Hepatocyte (in vitro differentiated cells): ENCODE results near the gene CELF5. TPM values are rescaled to one million over a fixed set of nuclear protein-coding genes. Genes with fewer than 3 reads are reported as not detected.

Experiments used
- DNase-seq: peaks from one replicate; pipeline ENCODE4 v3.0.0-alpha.2; 2016; ENCODE audit warnings: low spot score
- H2AFZ ChIP-seq: fragments of 200-600 bp; sonication (generic); 2 replicates; pipeline ENCODE4 v1.6.0; 2016; ENCODE audit warnings: antibody characterized with exemption, mild to moderate bottlenecking
- H3K27ac ChIP-seq: fragments of 200-600 bp; sonication (generic); 2 replicates; pipeline ENCODE4 v1.5.1; 2016; ENCODE audit warnings: mild to moderate bottlenecking
- H3K27me3 ChIP-seq: fragments of 200-600 bp; sonication (generic); 2 replicates; pipeline ENCODE4 v1.6.1; 2016
- H3K36me3 ChIP-seq: fragments of 200-600 bp; sonication (generic); replicated peaks from 2 replicates; pipeline ENCODE4 v1.5.1; 2016; ENCODE audit warnings: low read depth; ENCODE audit not compliant: insufficient read depth
- H3K4me1 ChIP-seq: fragments of 200-600 bp; sonication (generic); 2 replicates; pipeline ENCODE4 v1.5.1; 2016; ENCODE audit warnings: mild to moderate bottlenecking, moderate library complexity; ENCODE audit not compliant: insufficient read depth
- H3K4me2 ChIP-seq: fragments of 200-600 bp; sonication (generic); 2 replicates; pipeline ENCODE4 v1.6.0; 2016
- H3K4me3 ChIP-seq: fragments of 200-600 bp; sonication (generic); 2 replicates; pipeline ENCODE4 v1.5.1; 2016; ENCODE audit warnings: mild to moderate bottlenecking
- H3K79me2 ChIP-seq: fragments of 200-600 bp; sonication (generic); 2 replicates; pipeline ENCODE4 v1.6.0; 2017; ENCODE audit warnings: mild to moderate bottlenecking
- H3K9me2 ChIP-seq: fragments of 200-600 bp; sonication (generic); replicated peaks from 2 replicates; pipeline ENCODE4 v1.6.0; 2017; ENCODE audit warnings: mild to moderate bottlenecking; ENCODE audit not compliant: insufficient read depth
- H3K9me3 ChIP-seq: fragments of 200-600 bp; sonication (generic); 2 replicates; pipeline ENCODE4 v1.5.1; 2016; ENCODE audit warnings: low read depth, mild to moderate bottlenecking
- H4K20me1 ChIP-seq: fragments of 200-600 bp; sonication (generic); 2 replicates; pipeline ENCODE4 v1.6.0; 2016; ENCODE audit warnings: mild to moderate bottlenecking; ENCODE audit not compliant: insufficient read depth, poor library complexity, severe bottlenecking
- EZH2 ChIP-seq: fragments of 200-600 bp; sonication (generic); IDR thresholded peaks from 2 replicates; pipeline ENCODE4 v1.6.1; 2016; ENCODE audit warnings: antibody characterized with exemption, mild to moderate bottlenecking, borderline replicate concordance
- EZH2phosphoT487 ChIP-seq: fragments of 200-600 bp; sonication (generic); IDR thresholded peaks from one replicate; pipeline ENCODE4 v1.6.1; 2018; ENCODE audit warnings: antibody characterized with exemption, mild to moderate bottlenecking, low read depth, moderate library complexity; ENCODE audit not compliant: unreplicated experiment, severe bottlenecking
- WGBS: methylation state at CpG from one replicate; pipeline ENCODE4 v1.1.6; 2016; ENCODE audit warnings: low lambda C conversion rate; ENCODE audit errors: missing lambda C conversion rate; 5-methylcytosine and 5-hydroxymethylcytosine counted together
- polyA plus RNA-seq: library from polyadenylated mRNA; unstranded; fragments of >200 nt; fragmentation: Nextera tagmentation; extraction: Ambion mirVana; gene quantifications from 2 replicates; pipeline ENCODE4 v1.2.1, GENCODE V29; 2016
- total RNA-seq: library from RNA; depleted of rRNA; stranded (reverse); fragments of >200 nt; gene quantifications from 2 replicates; pipeline ENCODE4 v1.2.3, GENCODE V29; 2014
- TF ChIP-seq, protein P1 (sequence below): fragments of 200-600 bp; sonication (generic); IDR thresholded peaks from 2 replicates; pipeline ENCODE4 v1.5.1; 2016; ENCODE audit warnings: antibody characterized with exemption, mild to moderate bottlenecking; ENCODE audit not compliant: poor library complexity

CELF5 gene
- total and polyA plus RNA-seq, 2 experiments from 2014 or later, result 0.03 to 0.17 TPM

DNA sequence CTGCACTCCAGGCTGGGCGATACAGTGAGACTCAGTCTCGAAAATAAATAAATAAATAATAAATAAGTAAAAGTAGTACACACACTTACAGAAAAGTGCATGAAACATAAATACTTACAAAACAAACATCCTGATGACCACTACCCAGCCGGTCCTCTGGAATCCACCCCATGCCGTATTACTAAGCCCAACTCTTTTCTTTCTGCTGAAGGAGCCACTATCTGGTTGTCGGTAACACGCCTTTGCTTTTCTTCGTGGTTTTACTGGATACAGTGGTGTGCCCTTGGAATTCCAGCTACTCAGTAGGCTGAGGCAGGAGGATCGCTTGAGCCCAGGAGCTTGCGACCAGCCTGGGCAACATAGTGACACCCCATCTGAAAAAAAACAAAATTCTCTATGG, 39.4 kb downstream of the CELF5 start:
- Histone ChIP-seq H3K36me3 (no peaks in the 10 kb centered on the region), H3K79me2 (no peaks in the 10 kb centered on the region), H3K9me3 (no peaks in the 10 kb centered on the region), H3K4me1 (no peaks in the 10 kb centered on the region), H3K9me2 (no peaks in the 10 kb centered on the region), H3K27me3 (no peaks in the 10 kb centered on the region), H3K4me3 (no peak overlapping the region), H2AFZ (no peak overlapping the region), H4K20me1 (no peaks in the 10 kb centered on the region), H3K4me2 (no peak overlapping the region), H3K27ac (no peak overlapping the region)
- TF ChIP-seq EZH2phosphoT487 (no peak), EZH2 (no peak)
- TF ChIP-seq, protein P1, sequence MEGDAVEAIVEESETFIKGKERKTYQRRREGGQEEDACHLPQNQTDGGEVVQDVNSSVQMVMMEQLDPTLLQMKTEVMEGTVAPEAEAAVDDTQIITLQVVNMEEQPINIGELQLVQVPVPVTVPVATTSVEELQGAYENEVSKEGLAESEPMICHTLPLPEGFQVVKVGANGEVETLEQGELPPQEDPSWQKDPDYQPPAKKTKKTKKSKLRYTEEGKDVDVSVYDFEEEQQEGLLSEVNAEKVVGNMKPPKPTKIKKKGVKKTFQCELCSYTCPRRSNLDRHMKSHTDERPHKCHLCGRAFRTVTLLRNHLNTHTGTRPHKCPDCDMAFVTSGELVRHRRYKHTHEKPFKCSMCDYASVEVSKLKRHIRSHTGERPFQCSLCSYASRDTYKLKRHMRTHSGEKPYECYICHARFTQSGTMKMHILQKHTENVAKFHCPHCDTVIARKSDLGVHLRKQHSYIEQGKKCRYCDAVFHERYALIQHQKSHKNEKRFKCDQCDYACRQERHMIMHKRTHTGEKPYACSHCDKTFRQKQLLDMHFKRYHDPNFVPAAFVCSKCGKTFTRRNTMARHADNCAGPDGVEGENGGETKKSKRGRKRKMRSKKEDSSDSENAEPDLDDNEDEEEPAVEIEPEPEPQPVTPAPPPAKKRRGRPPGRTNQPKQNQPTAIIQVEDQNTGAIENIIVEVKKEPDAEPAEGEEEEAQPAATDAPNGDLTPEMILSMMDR, result no peak
- WGBS, result 92% methylated on average over 9 of the region's 9 CpGs
- DNase-seq, result no peak

DNA sequence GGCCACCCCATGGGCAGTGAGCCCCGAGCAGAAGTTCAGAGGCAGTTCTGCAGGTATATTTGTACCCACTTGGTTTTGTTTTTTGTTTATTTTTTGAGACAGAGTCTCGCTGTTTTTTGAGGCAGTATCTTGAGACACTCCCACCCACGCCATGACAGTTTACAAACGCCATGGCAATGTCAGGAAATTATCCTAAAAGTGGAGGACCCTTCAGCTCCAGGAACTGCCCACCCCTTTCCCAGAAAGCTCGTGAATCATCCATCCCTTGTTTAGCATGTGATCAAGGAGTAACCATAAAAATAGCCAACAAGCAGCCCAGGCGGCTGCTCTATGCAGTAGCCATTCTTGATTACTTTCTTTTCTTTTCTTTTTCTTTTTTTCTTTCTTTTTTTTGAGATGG, 41.0 kb downstream of the CELF5 start:
- no peak overlapping the region for H3K4me3 ChIP-seq
- no peaks in the 10 kb centered on the region for H3K4me1 ChIP-seq
- WGBS, result 88% methylated on average over 6 of the region's 6 CpGs
- no peak overlapping the region for H3K4me2 ChIP-seq
- no peaks in the 10 kb centered on the region for H4K20me1 ChIP-seq
- H3K36me3 ChIP-seq, result no peaks in the 10 kb centered on the region
- H3K9me2 ChIP-seq, result no peaks in the 10 kb centered on the region
- no peaks in the 10 kb centered on the region for H3K79me2 ChIP-seq
- no peak for DNase-seq
- no peaks in the 10 kb centered on the region for H3K9me3 ChIP-seq
- TF ChIP-seq EZH2, result no peak
- no peak for TF ChIP-seq EZH2phosphoT487
- TF ChIP-seq, protein P1, result no peak
- H3K27ac ChIP-seq, result no peak overlapping the region
- no peak overlapping the region for H2AFZ ChIP-seq
- H3K27me3 ChIP-seq, result peaks cover 7% of the 10 kb centered on the region

DNA sequence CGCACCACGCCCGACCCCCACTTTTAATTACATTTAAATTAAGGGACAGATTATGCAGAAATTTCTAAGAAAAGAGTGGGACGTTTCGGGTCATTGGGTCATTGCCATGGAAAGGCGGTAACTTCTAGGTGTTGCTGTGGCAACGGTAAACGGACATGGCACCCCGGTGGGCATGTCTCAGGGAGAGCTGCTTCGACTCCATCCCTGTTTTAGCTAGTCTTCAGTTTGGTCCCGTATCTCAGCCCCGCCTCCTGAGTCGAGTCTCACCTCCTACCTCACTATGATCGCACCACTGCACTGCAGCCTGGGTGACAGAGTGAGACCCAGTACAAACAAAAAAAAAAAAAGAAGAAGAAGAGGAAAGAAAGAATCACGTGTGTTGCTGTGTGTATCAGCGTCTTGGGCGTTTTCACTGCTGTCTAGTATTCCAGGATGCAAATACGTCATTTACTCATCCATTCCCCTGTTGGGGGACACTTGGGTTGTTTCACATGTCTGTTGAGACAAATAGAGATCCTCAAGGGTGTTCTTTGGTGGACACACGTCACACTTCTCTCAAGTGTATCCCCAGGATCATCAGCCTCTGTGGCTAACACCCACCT, 41.7 kb downstream of the CELF5 start:
- peaks cover 7% of the 10 kb centered on the region for H3K27me3 ChIP-seq

More for the DNA sequence above, 41.7 kb downstream of the CELF5 start:
- Histone ChIP-seq H3K27ac (no peak overlapping the region), H3K36me3 (no peaks in the 10 kb centered on the region), H3K79me2 (no peaks in the 10 kb centered on the region), H4K20me1 (no peaks in the 10 kb centered on the region), H3K4me3 (no peak overlapping the region), H3K9me3 (no peaks in the 10 kb centered on the region), H3K9me2 (no peaks in the 10 kb centered on the region), H3K4me2 (no peak overlapping the region), H2AFZ (no peak overlapping the region), H3K4me1 (no peaks in the 10 kb centered on the region)
- 81% methylated on average over 19 of the region's 19 CpGs for WGBS
- TF ChIP-seq EZH2phosphoT487, result no peak
- TF ChIP-seq EZH2, result no peak
- TF ChIP-seq, protein P1, result no peak
- no peak for DNase-seq
